Measurements from ENCODE around the gene TPH2.

DNA sequence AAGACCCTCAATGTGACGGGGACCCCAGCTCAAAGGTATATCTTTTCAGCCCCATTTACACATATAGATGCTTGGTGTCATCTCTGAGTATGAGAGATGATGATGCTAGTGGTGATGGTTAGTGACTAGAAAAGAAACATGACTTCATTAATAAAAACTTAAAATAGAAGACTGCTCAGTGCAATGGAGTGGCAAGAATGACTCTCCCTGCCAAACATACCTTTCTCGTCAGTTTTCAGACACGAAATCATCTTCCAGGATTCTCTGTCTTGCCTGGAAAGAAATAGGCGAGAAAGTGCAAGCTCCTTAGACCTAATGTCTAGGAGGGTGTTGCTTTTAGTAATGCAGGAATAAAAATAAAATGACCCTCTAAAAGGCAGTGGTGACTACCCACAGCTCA, 71.7 kb downstream of the TPH2 start:
- no peak for TF ChIP-seq POLR2AphosphoS5 (IDR thresholded peaks at IDR 0.05; ENCODE audit: low read depth, low read length)
- TF ChIP-seq PAX8 (CRISPR knock-in tag; IDR thresholded peaks at IDR 0.05; ENCODE audit: borderline replicate concordance) = no peak
- TF ChIP-seq CTCF (CRISPR knock-in tag; IDR thresholded peaks at IDR 0.05) = no peak
- TF ChIP-seq, protein P1, sequence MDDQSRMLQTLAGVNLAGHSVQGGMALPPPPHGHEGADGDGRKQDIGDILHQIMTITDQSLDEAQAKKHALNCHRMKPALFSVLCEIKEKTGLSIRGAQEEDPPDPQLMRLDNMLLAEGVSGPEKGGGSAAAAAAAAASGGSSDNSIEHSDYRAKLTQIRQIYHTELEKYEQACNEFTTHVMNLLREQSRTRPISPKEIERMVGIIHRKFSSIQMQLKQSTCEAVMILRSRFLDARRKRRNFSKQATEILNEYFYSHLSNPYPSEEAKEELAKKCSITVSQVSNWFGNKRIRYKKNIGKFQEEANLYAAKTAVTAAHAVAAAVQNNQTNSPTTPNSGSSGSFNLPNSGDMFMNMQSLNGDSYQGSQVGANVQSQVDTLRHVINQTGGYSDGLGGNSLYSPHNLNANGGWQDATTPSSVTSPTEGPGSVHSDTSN (CRISPR knock-in tag; IDR thresholded peaks at IDR 0.05; ENCODE audit: borderline replicate concordance) = no peak
- TF ChIP-seq RBM39 (IDR thresholded peaks at IDR 0.05; ENCODE audit: low read depth, low read length, poor library complexity, severe bottlenecking) = no peak
- TF ChIP-seq TP53 (CRISPR knock-in tag; conservative IDR thresholded peaks at IDR 0.05) = no peak
- TF ChIP-seq ZNF564 (CRISPR knock-in tag; IDR thresholded peaks at IDR 0.05) = no peak
- TF ChIP-seq ZNF446 (CRISPR knock-in tag; IDR thresholded peaks at IDR 0.05) = no peak
- TF ChIP-seq NRL (CRISPR knock-in tag; IDR thresholded peaks at IDR 0.05; ENCODE audit: borderline replicate concordance) = no peak
- TF ChIP-seq TCF7 (IDR thresholded peaks at IDR 0.05; ENCODE audit: low read depth) = no peak
- TF ChIP-seq ZNF782 (CRISPR knock-in tag; IDR thresholded peaks at IDR 0.05; ENCODE audit: borderline replicate concordance) = no peak
- TF ChIP-seq REST (IDR thresholded peaks at IDR 0.05; ENCODE audit: borderline replicate concordance in 1 of 2, low read depth in 1 of 2, low read length in 2 of 2) = no peak
- TF ChIP-seq, protein P2, sequence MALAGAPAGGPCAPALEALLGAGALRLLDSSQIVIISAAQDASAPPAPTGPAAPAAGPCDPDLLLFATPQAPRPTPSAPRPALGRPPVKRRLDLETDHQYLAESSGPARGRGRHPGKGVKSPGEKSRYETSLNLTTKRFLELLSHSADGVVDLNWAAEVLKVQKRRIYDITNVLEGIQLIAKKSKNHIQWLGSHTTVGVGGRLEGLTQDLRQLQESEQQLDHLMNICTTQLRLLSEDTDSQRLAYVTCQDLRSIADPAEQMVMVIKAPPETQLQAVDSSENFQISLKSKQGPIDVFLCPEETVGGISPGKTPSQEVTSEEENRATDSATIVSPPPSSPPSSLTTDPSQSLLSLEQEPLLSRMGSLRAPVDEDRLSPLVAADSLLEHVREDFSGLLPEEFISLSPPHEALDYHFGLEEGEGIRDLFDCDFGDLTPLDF (CRISPR knock-in tag; IDR thresholded peaks at IDR 0.05) = no peak

Data from HepG2 (cell line).